HG02852 (cell line): ENCODE data around the gene MYPOP.
"Not testable (repeated sequence)": the region's sequence is repeated elsewhere in the genome, so short reads cannot be mapped to it uniquely, and the experiment has no call there.

Experiments
- ATAC-seq: cut with Tn5 transposase; IDR thresholded peaks from one replicate; pipeline ENCODE4 v1.9.1; 2021; ENCODE audit warnings: mild to moderate bottlenecking, moderate library complexity; ENCODE audit not compliant: unreplicated experiment

The MYPOP gene

GRCh38 chr19:45884682-45885555, 17.5 kb downstream of the MYPOP start:
- no peak for ATAC-seq

DNA sequence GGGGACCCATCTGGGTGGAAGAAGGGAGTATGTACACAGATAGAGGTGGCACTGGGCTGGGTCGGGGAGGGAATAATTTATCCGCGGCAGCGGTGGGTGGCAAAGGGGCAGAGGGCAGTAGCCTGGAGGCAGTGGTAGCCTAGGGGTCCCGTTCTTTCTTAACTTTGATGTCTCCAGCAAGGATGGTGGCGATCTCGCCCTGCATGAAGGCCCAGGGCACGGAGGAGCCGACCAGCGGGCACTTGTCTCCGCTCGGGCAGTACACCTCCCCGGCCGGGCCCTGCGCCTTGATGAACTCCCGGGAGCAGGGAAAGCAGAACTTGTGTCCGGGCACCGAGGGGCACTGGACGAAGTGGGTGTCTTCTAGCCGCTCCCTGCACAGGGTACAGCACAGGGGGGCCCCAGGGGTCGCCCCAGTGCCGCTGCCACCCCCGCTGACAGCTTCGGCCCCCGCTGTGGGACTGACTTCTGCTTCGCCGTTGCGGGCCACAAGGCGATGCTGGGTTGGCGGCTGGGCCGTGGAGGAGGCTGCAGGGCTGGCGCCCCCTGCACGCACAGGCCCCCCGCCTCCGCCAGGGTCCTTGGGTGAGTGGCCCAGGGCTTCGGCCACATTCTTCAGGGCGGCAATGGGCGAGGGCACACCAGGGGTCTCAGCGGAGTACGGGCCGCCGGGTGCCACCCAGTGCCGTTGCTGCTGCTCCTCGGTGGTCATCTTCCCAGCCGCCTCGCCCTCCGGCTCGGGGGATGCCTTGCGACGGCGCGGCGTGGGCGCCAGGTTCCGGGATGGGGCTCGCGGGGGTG, 18.3 kb downstream of the MYPOP start:
- ATAC-seq, result no peak

DNA sequence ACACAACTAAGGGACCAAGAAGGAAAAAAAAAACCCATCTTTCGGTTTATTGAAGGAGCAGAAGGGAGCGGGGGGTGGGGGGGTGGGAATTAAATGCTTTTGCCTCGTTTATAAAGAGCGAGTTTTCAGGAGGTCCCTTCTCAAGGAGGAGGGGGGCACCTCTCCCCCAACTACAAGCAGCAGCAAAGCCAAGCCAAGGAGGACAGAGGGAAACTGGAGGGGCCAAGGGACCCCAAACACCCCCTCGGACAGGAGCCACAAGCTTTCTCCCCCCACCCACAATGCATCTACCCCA, 18.9 kb downstream of the MYPOP start:
- no peak for ATAC-seq

GRCh38 chr19:45882652-45883585, 19.5 kb downstream of the MYPOP start:
- no peak for ATAC-seq

DNA sequence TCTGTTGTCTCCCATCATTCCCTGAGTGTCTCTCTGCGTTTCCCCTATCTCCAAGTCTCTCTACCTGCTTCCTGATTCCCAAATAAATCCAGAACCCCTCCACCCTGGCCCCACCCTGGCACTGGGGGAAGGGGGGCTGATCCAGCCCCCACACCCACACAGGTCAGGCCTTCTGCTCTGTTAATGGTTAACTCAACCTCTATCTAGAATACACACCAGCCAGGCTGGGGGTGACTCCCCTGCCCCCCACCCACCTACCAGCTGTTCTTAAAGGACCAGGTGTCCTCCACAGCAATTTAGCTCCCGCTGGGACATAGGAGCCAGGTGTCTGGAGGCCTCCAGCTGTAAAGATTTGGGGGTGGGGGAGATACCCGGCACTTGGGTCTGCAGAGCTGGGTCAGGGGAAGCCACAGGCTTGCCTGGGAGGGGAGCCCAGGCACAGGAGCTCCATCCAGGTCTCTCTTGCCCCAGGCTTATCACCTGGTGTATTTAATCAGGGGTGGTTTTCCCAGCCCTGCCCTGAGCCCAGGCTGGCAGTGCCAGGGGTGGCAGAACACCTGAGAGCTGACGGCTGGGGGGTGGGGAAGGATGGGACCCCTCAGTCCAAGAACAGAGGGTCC, 20.4 kb downstream of the MYPOP start:
- ATAC-seq, result no peak

- no peak for ATAC-seq
Observed at GRCh38 chr19:45881082-45881908, 21.1 kb downstream of the MYPOP start.

GRCh38 chr19:45879971-45880370, 22.4 kb downstream of the MYPOP start:
- ATAC-seq, result no peak

- ATAC-seq, result no peak
Observed at GRCh38 chr19:45879055-45879454, 23.4 kb downstream of the MYPOP start.

GRCh38 chr19:45878043-45878794, 24.2 kb downstream of the MYPOP start:
- no peak for ATAC-seq

DNA sequence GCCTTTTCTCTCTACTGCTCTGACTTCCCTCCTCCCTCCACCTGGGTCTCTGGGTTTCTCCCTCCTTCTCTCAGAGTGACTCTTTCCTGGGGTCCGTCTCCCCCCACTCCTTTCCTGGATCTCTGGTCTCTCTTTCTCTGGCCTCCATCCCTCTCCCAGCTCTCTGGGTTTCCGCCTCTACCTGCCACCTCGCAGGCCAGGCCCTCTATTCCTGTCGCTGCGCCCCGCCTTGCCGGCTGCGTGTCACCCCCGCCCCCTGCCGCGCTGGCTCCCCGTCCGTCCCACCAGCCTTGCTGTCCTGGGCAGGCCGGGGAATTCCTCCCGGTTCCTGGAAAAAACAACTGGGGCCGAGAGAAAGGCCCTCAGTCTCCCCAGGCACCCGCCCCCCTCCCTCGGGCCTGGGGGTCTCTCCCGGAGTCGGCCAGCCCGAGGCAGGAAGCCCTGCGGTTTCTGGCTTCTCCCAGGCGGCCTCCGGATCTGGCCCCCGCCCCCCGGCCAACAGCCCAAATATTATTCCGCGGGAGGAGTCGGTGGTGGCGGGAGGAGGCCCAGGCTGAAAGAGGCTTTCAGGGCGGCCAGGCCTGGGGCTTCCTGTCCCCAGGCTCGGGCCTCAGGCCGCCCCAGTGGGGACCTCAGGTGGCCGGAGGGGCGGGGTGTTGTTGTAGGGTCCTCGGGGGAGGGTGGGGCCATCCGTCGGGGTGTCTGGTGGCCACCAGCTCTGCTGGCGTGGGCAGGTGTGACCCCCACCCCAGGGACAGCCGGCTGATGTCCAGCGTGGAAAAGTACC, 25.8 kb downstream of the MYPOP start:
- ATAC-seq, result no peak

DNA sequence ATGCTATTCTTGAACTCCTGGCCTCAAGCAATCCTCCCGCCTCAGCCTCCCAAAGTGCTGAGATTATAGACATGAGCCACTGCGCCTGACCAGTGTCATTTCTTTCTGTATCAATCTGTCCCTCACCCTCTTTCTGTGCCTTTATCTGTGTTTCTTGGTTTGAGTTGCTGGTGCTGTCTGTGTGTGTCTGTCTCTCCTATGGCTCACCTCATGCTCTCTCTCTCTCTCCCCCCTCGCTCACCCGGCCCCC, 26.3 kb downstream of the MYPOP start:
- no peak for ATAC-seq

DNA sequence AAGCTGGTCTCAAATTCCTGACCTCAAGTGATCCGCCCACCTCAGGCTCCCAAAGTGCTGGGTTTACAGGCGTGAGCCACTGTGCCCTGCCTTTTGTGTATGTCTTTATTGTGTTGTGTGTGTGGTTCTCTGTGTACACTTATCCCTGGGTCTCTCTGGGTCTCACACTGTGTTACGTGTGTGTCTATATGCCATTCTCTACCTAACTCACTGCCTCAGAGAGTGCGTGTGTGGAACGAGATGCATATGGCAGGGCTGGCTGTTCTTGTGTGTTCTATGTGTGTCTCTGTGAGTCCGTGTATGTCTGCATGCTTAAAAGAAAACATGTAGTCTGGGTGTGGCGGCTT, 27.8 kb downstream of the MYPOP start:
- no peak for ATAC-seq

- no peak for ATAC-seq
Observed at GRCh38 chr19:45873219-45873772, 29.1 kb downstream of the MYPOP start.

DNA sequence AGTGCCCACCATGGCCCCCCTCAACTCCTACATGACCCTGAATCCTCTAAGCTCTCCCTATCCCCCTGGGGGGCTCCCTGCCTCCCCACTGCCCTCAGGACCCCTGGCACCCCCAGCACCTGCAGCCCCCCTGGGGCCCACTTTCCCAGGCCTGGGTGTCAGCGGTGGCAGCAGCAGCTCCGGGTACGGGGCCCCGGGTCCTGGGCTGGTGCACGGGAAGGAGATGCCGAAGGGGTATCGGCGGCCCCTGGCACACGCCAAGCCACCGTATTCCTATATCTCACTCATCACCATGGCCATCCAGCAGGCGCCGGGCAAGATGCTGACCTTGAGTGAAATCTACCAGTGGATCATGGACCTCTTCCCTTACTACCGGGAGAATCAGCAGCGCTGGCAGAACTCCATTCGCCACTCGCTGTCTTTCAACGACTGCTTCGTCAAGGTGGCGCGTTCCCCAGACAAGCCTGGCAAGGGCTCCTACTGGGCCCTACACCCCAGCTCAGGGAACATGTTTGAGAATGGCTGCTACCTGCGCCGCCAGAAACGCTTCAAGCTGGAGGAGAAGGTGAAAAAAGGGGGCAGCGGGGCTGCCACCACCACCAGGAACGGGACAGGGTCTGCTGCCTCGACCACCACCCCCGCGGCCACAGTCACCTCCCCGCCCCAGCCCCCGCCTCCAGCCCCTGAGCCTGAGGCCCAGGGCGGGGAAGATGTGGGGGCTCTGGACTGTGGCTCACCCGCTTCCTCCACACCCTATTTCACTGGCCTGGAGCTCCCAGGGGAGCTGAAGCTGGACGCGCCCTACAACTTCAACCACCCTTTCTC, 30.1 kb downstream of the MYPOP start:
- ATAC-seq, result no peak

- ATAC-seq, result no peak
Observed at GRCh38 chr19:45870798-45871197, 31.6 kb downstream of the MYPOP start.

DNA sequence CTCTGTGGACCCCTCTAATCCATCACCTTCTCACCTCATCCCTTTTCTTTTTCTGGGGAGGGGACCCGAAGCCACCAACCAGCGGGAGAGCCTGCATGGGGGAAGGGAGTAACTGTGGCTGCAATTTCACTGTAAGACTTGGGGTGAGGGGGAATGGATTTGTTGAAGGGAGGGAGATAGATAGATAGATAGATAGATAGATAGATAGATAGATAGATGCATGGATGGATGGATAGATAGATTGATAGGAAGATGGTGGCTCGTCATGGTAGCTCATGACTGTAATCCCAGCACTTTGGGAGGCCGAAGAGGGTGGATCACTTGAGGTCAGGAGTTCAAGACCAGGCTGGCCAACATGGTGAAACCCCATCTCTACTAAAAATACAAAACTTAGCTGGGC, 35.2 kb downstream of the MYPOP start:
- not testable (repeated sequence) for ATAC-seq

GRCh38 chr19:45866400-45867176, 35.8 kb downstream of the MYPOP start:
- no peak for ATAC-seq
